Adipose tissue (tissue), 3 donors: ENCODE measurements around the gene CRKL. TPM values are rescaled to one million over a fixed set of nuclear protein-coding genes. Genes with fewer than 3 reads are reported as not detected.
"Not testable (repeated sequence)": the region's sequence is repeated elsewhere in the genome, so short reads cannot be mapped to it uniquely, and the experiment has no call there.

Experiments used
- H3K27ac ChIP-seq: one replicate; pipeline ENCODE4 v1.5.1; 2013; ENCODE audit warnings: low read depth, low read length
- WGBS, 3 donors: extraction: QIAGEN DNeasy Blood & Tissue Kit; methylation state at CpG; one replicate each; pipeline ENCODE4 v1.1.7; 2013; 5-methylcytosine and 5-hydroxymethylcytosine counted together
- polyA plus RNA-seq, 3 donors: library from polyadenylated mRNA; stranded (reverse); fragments of 200-250 nt; gene quantifications; one replicate each; pipeline ENCODE4 v1.2.3, GENCODE V29; 2013
- donor health status: healthy with polysubstance abuse.
- donor health status: Bipolar disorder and iron deficiency.
- donor health status: healthy.

CRKL gene
- polyA plus RNA-seq, 3 donors = 10.7 to 19.8 (median 16.2) TPM

DNA sequence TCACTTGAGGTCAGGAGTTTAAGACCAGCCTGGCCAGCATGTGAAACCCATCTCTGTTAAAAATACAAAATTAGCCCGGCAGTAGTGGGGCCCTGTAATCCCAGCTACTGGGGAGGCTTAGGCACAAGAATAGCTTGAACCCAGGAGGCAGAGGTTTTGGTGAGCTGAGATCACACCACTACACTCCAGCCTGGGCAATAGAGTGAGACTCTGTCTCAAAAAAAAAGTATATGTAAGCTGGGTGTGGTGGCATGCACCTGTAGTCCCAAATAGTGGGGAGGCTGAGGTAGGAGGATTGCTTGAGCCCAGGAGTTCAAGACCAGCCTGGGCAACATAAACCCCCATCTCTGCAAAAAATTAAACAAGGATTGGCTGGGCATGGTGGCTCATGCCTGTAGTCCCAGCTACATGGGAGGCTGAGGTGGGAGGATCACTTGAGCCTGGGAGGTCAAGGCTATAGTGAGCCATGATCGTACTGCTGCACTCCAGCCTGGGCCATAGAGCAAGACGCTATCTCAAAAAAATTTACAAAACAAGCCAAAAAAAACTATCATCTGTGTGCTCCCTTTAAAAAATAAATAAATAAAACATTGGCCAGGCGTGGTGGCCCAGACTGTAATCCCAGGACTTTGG is 10.8 kb downstream of the CRKL start:
- WGBS, 3 donors = 88 to 95% (median 92%) methylated on average over 4 of the region's 4 CpGs
- no peak overlapping the region for H3K27ac ChIP-seq

DNA sequence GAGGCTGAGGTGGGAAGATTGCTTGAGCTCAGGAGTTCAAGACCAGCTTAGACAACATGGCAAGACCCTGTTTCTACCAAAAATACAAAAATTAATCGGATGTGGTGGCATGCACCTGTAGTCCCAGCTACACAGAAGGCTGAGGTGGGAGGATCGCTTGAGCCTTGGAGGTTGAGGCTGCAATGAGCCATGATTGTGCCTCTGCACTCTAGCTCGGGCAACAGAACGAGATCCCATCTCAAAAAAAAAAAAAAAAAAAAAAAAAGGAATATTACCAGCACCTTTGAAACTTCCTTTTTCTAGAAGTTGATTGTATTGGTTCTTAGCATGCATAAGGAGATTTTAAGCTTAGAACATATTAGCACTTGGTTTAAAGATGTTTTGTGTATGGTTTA is 11.4 kb downstream of the CRKL start:
- WGBS, 3 donors = 89 to 95% (median 92%) methylated on average over 4 of the region's 4 CpGs
- no peak overlapping the region for H3K27ac ChIP-seq

DNA sequence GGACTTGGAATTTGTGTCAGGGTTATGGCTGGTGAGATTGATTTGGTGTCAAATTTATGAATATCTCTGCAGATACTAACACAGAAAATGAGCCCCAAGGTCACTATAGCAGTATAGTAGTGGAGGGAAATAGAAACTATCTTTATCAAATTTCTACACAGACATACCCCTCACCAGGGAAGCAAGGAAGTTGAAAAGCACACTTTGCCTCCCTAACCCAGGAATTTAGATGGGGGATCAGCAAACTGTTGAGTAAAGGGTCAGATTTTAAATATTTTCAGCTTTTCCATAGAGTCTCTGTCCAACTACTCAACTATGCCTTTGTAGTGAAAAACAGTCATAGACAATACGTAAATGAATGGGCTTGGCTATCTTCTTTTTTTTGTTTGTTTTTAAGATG is 12.8 kb downstream of the CRKL start:
- WGBS, 3 donors = 89 to 94% (median 93%) methylated on average over 1 of the region's 1 CpG
- no peak overlapping the region for H3K27ac ChIP-seq

DNA sequence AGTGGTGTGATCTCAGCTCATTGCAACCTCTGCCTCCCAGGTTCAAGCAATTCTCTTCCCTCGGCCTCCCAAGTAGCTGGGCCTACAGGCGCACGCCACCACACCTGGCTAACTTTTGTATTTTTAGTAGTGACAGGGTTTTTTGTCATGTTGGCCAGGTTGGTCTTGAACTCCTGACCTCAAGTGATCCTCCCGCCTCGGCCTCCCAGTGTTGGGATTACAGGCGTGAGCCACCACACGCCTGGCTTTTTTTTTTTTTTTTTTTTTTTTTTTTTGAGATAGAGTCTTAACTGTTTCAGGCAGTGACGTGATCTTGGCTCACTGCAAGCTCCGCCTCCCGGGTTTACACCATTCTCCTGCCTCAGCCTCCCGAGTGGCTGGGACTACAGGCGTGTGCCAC is 13.2 kb downstream of the CRKL start:
- not testable (repeated sequence) for H3K27ac ChIP-seq
- WGBS, 3 donors = 95 to 97% (median 97%) methylated on average over 12 of the region's 12 CpGs

DNA sequence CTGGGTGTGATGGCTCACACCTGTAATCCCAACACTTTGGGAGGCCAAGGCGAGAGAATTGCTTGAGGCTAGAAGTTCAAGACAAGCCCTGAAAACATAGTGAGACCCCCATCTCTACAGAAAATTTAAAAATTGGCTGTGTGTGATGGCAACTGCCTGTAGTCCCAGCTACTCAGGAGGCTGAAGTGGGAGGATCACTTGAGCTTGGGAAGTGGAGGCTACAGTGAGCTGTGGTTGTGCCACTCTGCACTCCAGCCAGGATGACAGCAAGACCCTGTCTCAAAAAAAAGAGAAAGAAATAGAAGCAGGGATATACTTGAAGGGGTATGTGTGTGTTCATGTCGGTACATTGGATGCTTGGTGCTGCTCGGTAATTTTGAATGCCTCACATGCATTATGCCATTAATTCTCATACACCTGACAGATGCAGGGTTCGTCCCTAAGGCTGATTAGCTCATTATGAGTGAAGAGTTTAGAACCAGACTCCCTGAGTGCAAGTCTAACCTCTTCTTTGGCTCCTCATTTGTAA is 14.0 kb downstream of the CRKL start:
- no peak overlapping the region for H3K27ac ChIP-seq
- 93 to 97% (median 95%) methylated on average over 4 of the region's 4 CpGs for WGBS, 3 donors

DNA sequence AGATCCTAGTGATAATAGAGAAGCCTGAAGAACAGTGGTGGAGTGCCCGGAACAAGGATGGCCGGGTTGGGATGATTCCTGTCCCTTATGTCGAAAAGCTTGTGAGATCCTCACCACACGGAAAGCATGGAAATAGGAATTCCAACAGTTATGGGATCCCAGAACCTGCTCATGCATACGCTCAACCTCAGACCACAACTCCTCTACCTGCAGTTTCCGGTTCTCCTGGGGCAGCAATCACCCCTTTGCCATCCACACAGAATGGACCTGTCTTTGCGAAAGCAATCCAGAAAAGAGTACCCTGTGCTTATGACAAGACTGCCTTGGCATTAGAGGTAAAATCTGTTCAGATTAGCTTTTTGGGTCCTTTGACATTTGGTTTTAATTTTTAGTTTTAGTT is 16.7 kb downstream of the CRKL start:
- 93 to 95% (median 94%) methylated on average over 7 of the region's 7 CpGs for WGBS, 3 donors
- no peak overlapping the region for H3K27ac ChIP-seq

DNA sequence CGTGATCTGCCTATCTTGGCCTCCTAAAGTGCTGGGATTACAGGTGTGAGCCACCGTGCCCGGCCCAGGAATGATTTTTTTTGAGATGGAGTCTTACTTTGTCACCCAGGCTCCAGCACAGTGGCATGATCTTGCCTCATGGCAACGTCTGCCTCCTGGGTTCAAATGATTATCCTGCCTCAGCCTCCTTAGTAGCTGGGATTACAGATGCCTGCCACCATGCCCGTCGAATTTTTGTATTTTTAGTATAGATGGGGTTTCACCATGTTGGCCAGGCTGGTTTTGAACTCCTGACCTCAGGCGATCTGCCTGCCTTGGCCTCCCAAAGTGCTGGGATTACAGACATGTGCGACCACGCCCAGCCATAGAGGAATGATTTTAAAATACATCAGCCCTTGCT is 17.8 kb downstream of the CRKL start:
- H3K27ac ChIP-seq = not testable (repeated sequence)
- WGBS, 3 donors = 90 to 94% (median 93%) methylated on average over 9 of the region's 9 CpGs

DNA sequence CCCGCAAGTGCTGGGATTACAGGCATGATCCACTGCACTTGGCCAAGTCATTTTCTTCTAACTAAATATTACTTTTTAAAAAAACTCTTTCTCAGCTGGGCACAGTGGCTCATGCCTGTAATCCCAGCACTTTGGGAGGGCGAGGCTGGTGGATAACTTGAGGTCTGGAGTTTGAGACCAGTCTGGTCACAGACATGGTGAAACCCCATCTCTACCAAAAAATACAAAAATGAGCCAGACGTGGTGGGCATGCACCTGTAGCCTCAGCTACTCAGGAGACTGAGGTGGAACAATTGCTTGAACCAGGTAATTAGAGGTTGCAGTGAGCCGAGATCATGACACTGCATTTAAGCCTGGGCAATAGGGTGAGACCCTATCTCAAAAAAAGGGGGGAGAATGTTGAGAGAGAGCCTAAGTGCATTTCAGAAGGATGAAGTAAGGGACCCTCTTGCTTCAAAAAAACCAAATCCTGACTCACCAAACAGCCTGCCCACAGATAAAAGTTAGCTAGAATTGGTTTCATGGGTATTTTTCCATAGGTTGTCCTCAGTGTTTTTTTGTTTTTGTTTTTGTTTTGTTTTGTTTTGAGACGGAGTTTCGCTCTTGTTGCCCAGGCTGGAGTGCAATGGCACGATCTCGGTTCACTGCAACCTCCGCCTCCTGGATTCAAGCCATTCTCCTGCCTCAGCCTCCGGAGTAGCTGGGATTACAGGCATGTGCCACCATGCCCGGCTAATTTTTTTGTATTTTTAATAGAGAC is 18.8 kb downstream of the CRKL start:
- WGBS, 3 donors = 86 to 94% (median 86%) methylated on average over 11 of the region's 11 CpGs
- not testable (repeated sequence) for H3K27ac ChIP-seq

DNA sequence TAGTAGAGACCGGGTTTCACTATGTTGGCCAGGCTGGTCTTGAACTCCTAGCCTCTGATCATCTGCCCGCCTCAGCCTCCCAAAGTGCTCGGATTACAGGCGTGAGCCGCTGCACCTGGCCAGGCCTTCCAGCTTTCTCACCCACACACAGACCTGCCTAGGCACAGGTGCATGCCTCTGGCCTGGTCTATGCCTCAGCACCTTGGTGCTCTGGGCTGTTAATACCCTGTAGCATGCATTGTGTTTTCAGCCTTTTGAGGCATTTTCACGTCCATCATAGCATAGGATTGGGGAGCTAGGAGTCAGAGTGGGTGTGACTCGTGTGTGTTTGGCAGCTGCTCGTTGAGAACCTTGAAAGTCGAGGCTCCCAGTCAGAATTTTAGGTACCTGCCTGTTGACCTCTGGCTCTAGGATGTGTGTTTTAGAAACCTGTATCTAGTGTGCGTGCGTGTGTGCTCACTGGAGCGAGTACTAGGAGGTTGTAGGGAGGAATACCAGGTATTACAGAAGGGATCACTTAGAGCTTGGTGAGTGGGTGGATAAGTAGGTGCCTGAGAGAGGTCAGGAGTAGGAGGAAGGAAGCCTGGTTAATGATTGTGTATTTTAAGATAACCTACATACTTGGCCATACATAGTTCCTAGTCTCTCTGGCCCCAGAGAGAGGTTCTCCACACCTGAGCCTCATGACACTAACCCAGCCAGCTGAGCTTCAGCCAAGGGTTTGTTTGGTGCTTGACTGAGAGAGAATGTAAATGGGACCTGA is 20.0 kb downstream of the CRKL start:
- WGBS, 3 donors = 43 to 78% (median 69%) methylated on average over 12 of the region's 12 CpGs

DNA sequence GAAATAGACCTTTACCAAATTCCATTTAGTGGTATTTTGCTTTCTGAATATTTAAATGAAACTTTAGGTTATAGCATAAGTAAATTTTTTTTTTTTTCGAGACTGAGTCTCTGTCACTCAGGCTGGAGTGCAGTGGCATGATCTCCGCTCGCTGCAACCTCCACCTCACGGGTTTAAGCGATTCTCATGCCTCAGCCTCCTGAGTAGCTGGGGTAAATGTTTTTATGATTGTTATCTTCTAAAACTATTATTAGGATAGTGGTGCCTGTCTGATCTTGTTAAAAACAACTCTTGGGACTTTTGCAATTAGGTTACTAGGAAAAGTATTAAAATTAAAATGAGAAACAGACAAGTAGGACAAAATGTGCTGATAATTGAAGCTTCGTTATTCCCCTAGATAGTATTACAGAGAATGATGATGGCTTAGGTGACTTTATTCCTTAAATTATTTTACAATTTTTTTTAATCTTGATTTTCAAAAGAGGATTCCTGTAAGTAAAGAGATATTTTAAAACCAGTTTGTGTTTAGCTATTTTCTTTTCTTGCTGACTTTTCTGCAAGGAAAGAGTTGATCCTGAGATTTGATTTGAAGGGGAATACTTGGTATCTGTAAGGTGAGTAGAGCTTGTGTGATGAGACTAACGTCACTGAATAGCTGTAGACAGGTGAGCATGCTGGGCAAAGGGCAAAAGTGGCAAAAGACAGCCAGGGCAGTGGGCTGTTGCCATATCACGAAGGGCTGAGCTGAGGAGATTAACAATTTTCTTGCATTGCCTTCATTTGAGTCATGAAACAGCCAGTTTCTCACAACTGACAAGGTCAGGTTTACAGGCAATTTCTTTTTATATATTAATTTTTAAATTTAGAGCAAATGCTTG is 20.8 kb downstream of the CRKL start:
- no peak overlapping the region for H3K27ac ChIP-seq
- 58 to 90% (median 87%) methylated on average over 8 of the region's 8 CpGs for WGBS, 3 donors

More for the DNA sequence above, 20.0 kb downstream of the CRKL start:
- no peak overlapping the region for H3K27ac ChIP-seq

DNA sequence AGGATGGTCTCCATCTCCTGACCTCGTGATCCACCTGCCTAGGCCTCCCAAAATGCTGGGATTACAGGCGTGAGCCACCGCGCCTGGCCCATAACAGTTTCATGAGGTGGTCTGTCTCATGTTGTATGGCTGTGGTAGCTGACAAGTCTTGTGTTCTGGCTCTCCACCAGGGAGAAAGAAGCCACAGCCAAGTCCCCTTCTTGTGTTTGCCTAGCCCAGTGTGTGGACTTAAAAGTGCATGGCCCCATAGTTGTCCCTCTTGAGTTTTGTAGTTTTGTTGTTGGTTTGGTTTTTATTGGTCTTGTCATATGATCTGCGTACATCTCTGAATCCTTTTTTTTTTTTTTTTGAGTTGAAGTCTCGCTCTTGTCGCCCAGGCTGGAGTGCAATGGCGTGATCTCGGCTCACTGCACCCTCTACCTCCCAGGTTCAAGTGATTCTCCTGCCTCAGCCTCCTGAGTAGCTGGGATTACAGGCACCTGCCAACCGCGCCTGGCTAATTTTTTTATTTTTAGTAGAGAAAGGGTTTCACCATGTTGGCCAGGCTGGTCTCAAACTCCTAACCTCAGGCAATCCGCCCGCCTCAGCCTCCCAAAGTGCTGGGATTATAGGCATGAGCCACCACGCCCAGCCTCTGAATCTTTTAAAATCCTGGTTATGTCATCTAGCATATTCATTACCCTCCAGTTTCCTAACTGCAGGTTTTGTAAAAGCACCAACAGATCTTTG is 22.4 kb downstream of the CRKL start:
- not testable (repeated sequence) for H3K27ac ChIP-seq
- 93 to 97% (median 95%) methylated on average over 14 of the region's 14 CpGs for WGBS, 3 donors

DNA sequence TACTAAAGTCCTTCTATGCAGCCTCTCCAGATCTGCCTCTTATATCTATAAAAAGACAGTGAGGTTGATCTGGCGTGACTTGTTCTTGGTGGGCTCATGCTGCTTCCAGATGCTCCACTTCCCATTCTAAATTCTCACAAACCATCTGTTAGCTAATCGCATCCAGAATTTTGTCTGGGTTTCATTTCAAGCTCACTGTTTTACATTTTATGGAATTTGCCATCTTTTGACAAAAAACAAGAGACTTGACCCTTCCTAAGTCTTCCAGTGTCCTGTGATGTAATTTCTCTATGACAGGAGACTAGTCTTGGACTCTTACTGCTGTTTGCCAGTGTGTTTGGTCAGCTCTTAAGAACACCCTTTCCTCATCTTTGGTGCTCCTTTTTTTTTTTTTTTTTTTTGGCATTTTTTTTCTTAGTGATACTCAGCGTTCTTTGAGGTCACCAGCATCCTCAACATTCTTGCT is 23.0 kb downstream of the CRKL start:
- H3K27ac ChIP-seq = no peak overlapping the region
- 75 to 79% (median 75%) methylated on average over 3 of the region's 3 CpGs for WGBS, 3 donors

DNA sequence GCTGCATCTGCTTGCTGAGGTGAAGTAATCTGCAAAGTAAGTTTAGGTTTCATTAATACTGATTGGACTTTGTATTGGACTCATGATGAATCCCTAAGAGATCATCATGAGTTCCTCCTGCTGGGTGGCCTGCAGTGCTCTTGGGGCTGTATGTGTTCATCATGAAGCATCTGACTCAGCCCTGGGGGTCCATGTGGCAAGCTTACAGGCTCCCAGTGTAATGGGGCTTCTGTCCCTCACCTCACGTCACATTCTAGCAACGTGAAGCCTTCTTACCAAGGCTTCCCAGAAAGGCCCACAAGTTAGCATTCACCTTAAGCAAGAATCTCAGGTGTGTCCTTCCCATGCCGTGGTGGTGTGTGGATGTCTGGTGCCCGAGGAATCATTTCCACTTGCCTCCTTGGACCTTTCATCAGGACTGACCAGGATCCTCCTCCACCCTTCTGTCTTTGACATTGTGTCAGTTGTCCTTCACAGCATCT is 23.7 kb downstream of the CRKL start:
- no peak overlapping the region for H3K27ac ChIP-seq
- WGBS, 3 donors = 62 to 94% (median 90%) methylated on average over 4 of the region's 4 CpGs

DNA sequence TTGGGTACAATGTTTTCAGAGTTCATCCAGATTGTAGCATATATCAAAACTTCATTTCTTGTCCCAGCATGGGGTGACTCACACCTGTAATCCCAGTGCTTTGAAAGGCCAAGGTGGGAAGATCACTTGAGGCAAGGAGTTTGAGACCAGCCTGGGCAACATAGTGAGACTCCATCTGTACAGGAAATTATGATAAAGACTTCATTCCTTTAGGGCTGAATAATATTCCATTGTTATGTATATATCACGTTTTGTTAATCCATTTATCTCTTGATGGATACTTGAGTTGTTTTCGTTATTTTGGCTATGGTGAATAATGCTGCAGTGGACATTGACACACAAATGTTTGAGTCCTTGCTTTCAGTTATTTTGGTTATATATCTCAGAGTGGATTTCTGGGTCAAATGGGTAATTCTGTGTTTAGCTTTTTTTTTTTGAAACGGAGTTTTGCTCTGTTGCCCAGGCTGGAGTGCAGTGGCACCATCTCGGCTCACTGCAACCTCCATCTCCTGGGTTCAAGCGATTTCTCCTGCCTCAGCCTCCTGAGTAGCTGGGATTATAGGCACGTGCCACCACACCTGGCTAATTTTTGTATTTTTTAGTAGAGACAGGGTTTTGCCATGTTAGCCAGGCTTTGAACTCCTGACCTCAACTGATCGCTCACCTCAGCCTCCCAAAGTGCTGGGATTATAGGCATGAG is 25.1 kb downstream of the CRKL start:
- not testable (repeated sequence) for H3K27ac ChIP-seq
- 84 to 92% (median 89%) methylated on average over 7 of the region's 7 CpGs for WGBS, 3 donors

DNA sequence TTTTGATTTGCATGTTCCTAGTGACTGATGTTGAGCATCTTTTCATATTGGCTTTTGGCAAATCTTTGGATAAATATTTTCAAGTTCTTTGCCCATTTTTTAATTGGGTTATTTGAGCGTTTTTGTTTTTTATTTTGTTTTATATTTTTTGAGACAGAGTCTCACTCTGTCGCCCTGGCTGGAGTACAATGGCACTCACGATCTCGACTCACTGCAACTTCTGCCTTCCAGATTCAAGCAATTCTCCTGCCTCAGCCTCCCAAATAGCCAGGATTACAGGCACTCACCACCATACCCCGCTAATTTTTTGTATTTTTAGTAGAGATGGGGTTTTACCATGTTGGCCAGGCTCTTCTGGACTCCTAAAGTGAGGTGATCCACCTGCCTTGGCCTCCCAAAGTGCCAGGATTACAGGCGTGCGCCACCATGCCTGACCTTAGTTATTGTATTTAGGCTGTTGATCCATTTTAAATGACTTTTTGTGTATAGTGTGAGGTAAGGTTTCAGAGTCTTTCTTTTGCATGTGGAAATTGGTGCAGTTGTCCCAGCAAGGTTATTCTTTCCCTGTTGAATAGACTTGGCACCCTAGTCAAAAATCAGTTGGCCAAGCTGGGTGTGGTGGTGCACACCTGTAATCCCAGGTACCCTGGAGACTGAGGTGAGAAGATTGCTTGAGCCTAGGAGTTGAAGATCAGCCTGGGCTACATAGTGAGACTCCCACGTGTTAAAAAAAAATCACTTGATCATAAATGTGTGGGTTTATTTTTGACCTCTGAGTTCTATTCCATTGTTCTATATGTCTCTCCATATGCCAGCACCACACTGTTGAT is 26.1 kb downstream of the CRKL start:
- H3K27ac ChIP-seq = no peak overlapping the region
- WGBS, 3 donors = 93 to 95% (median 95%) methylated on average over 8 of the region's 8 CpGs

DNA sequence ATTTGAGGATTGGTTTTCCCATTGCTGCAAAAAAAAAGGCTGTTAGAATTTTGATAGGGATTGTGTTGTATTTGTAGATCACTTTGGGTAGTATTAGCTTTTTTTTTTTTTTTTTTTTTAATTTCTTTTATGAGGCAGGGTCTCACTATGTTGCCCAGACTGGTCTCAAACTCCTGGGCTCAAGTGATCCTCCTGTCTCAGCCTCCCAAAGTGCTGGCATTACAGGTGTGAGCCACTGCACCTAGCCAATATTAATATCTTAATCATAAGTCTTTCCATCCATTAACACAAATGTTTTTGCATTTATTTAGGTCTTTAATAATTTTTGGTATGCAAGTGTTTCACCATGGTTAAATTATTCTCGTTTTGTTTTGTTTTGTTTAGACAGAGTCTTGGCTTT is 26.8 kb downstream of the CRKL start:
- WGBS, 3 donors = 31 to 67% (median 32%) methylated on average over 1 of the region's 1 CpG
- no peak overlapping the region for H3K27ac ChIP-seq
